Mesenchymal stem cell (in vitro differentiated cells and primary cell): ENCODE results near the gene PPP1R26.

ENCODE experiments used
- DNase-seq: peaks from one replicate; pipeline ENCODE4 v3.0.0-alpha.2; 2013
- H2AFZ ChIP-seq: one replicate; pipeline ENCODE4 v1.6.1; 2013; ENCODE audit warnings: low read depth, mild to moderate bottlenecking, control low read depth, inconsistent platforms, low read length, moderate library complexity
- H2AK5ac ChIP-seq: 2 replicates; pipeline ENCODE4 v1.6.1; 2013; ENCODE audit warnings: low read length, moderate library complexity, mild to moderate bottlenecking, inconsistent platforms; ENCODE audit not compliant: severe bottlenecking
- H2BK120ac ChIP-seq: one replicate; pipeline ENCODE4 v1.6.1; 2013; ENCODE audit warnings: low read depth, mild to moderate bottlenecking, inconsistent platforms, low read length, moderate library complexity
- H2BK12ac ChIP-seq, 2 experiments: one replicate each; pipeline ENCODE4 v1.6.1; 2013; ENCODE audit warnings: inconsistent platforms in 2 of 2, low read length in 2 of 2, mild to moderate bottlenecking in 2 of 2, moderate library complexity in 2 of 2, control low read depth in 1 of 2
- H2BK15ac ChIP-seq: one replicate; pipeline ENCODE4 v1.6.1; 2013; ENCODE audit warnings: mild to moderate bottlenecking, low read depth, inconsistent platforms; ENCODE audit not compliant: poor library complexity, severe bottlenecking
- H2BK5ac ChIP-seq: 2 replicates; pipeline ENCODE4 v1.6.1; 2013; ENCODE audit warnings: low read depth, mild to moderate bottlenecking, low read length, control low read depth, inconsistent platforms; ENCODE audit not compliant: poor library complexity, severe bottlenecking
- H3K14ac ChIP-seq, 2 experiments: one replicate each; pipeline ENCODE4 v1.6.1; 2013; ENCODE audit warnings: inconsistent platforms in 2 of 2, low read length in 2 of 2, control low read depth in 1 of 2, mild to moderate bottlenecking in 1 of 2, moderate library complexity in 1 of 2
- H3K18ac ChIP-seq, 2 experiments: one replicate each; pipeline ENCODE4 v1.6.1; 2013; ENCODE audit warnings: inconsistent platforms in 2 of 2, low read length in 2 of 2, control low read depth in 1 of 2, low read depth in 1 of 2, mild to moderate bottlenecking in 1 of 2
- H3K23ac ChIP-seq, 2 experiments: one replicate each; pipeline ENCODE4 v1.6.1; 2013; ENCODE audit warnings: inconsistent platforms in 2 of 2, low read length in 2 of 2, mild to moderate bottlenecking in 2 of 2, moderate library complexity in 2 of 2, control low read depth in 1 of 2
- H3K27ac ChIP-seq: 2 replicates; pipeline ENCODE4 v1.5.1; 2013; ENCODE audit warnings: mild to moderate bottlenecking, moderate library complexity, low read length, control low read depth, inconsistent platforms; ENCODE audit not compliant: poor library complexity, severe bottlenecking
- H3K27me3 ChIP-seq, 2 experiments: 2 replicates each; pipeline versions ENCODE4 v1.6.1 to v1.7.0; 2013; ENCODE audit warnings: low read length in 2 of 2, mild to moderate bottlenecking in 2 of 2, moderate library complexity in 2 of 2, control low read depth in 1 of 2, inconsistent platforms in 1 of 2; ENCODE audit not compliant: control insufficient read depth in 1 of 2, insufficient read depth in 1 of 2
- H3K36me3 ChIP-seq, 2 experiments: 2 replicates each; pipeline versions ENCODE4 v1.6.1 to v1.7.0; 2013; ENCODE audit warnings: low read length in 2 of 2, control low read depth in 1 of 2, inconsistent platforms in 1 of 2, low read depth in 1 of 2, mild to moderate bottlenecking in 1 of 2; ENCODE audit not compliant: insufficient read depth in 2 of 2, control insufficient read depth in 1 of 2
- H3K4ac ChIP-seq, 2 experiments: one replicate each; pipeline ENCODE4 v1.6.1; 2013; ENCODE audit warnings: inconsistent platforms in 2 of 2, low read length in 2 of 2, mild to moderate bottlenecking in 2 of 2, moderate library complexity in 2 of 2, control low read depth in 1 of 2, low read depth in 1 of 2
- H3K4me1 ChIP-seq: 2 replicates; pipeline ENCODE4 v1.6.1; 2013; ENCODE audit warnings: low read depth, low read length, control low read depth; ENCODE audit not compliant: control insufficient read depth, insufficient read depth
- H3K4me2 ChIP-seq: 2 replicates; pipeline ENCODE4 v1.6.1; 2013; ENCODE audit warnings: low read length, mild to moderate bottlenecking, inconsistent platforms; ENCODE audit not compliant: poor library complexity, severe bottlenecking
- H3K4me3 ChIP-seq, 2 experiments: 2 replicates each; pipeline versions ENCODE4 v1.5.1 to v1.7.0; 2013; ENCODE audit warnings: low read length in 2 of 2, mild to moderate bottlenecking in 2 of 2, control low read depth in 1 of 2, low read depth in 1 of 2; ENCODE audit not compliant: insufficient read depth in 1 of 2
- H3K79me1 ChIP-seq: replicated peaks from 2 replicates; pipeline ENCODE4 v1.6.1; 2013; ENCODE audit warnings: mild to moderate bottlenecking, control low read depth, low read length, inconsistent platforms; ENCODE audit not compliant: poor library complexity, severe bottlenecking
- H3K9ac ChIP-seq: 2 replicates; pipeline ENCODE4 v1.7.0; 2013; ENCODE audit warnings: mild to moderate bottlenecking, low read length, moderate library complexity
- H3K9me3 ChIP-seq: 2 replicates; pipeline ENCODE4 v1.7.0; 2013; ENCODE audit warnings: mild to moderate bottlenecking, low read length; ENCODE audit not compliant: control insufficient read depth
- H4K8ac ChIP-seq: one replicate; pipeline ENCODE4 v1.6.1; 2013; ENCODE audit warnings: inconsistent platforms, mild to moderate bottlenecking, low read length, moderate library complexity
- H4K91ac ChIP-seq: one replicate; pipeline ENCODE4 v1.6.1; 2013; ENCODE audit warnings: mild to moderate bottlenecking, low read length, inconsistent platforms
- WGBS: methylation state at CpG from one replicate; pipeline ENCODE4 v1.1.7; 2013; ENCODE audit warnings: mixed read lengths; 5-methylcytosine and 5-hydroxymethylcytosine counted together

PPP1R26 gene

GRCh38 chr9:135499326-135500070 lies 19.9 kb downstream of the PPP1R26 start:
- H3K4me1 ChIP-seq, result peaks cover 25% of the 10 kb centered on the region
- H2AFZ ChIP-seq, result peak overlapping the region; percentile 92
- H2AK5ac ChIP-seq, result no peak overlapping the region
- H3K9me3 ChIP-seq, result no peaks in the 10 kb centered on the region
- H3K36me3 ChIP-seq, result peaks cover 22 to 30% of the 10 kb centered on the region in 2 experiments
- H3K14ac ChIP-seq, result peak overlapping the region in 1 of 2 experiments; percentile 31
- peak overlapping the region in 1 of 2 experiments; percentile 6 for H3K4ac ChIP-seq
- H3K9ac ChIP-seq, result peak overlapping the region; percentile 93
- H2BK12ac ChIP-seq, result peak overlapping the region in 1 of 2 experiments; percentile 51
- peak overlapping the region; percentile 74 for H2BK15ac ChIP-seq
- peak; percentile 93 for DNase-seq
- peak overlapping the region; percentile 55 to 88 for H3K18ac ChIP-seq
- H3K27ac ChIP-seq, result no peak overlapping the region
- H3K23ac ChIP-seq, result no peak overlapping the region
- H3K4me2 ChIP-seq, result peak overlapping the region; percentile 100
- H2BK120ac ChIP-seq, result peak overlapping the region; percentile 92
- peak overlapping the region; percentile 73 for H4K8ac ChIP-seq
- peaks cover 28% of the 10 kb centered on the region for H3K79me1 ChIP-seq
- 1% methylated on average over 56 of the region's 58 CpGs for WGBS
- H3K27me3 ChIP-seq, result no peaks in the 10 kb centered on the region
- H2BK5ac ChIP-seq, result no peak overlapping the region
- H3K4me3 ChIP-seq, result peak overlapping the region; percentile 82 to 96
- H4K91ac ChIP-seq, result peak overlapping the region; percentile 79

- H3K4me2 ChIP-seq, result peak overlapping the region; percentile 100
- H2BK5ac ChIP-seq, result no peak overlapping the region
- peak overlapping the region; percentile 82 to 96 for H3K4me3 ChIP-seq
- peak overlapping the region in 1 of 2 experiments; percentile 68 for H3K14ac ChIP-seq
- H3K36me3 ChIP-seq, result peaks cover 27 to 36% of the 10 kb centered on the region in 2 experiments
- 0% methylated on average over 27 of the region's 29 CpGs for WGBS
- H3K79me1 ChIP-seq, result peaks cover 31% of the 10 kb centered on the region
- no peak overlapping the region for H3K27ac ChIP-seq
- peak overlapping the region; percentile 92 for H2BK120ac ChIP-seq
- H3K27me3 ChIP-seq, result no peaks in the 10 kb centered on the region
- H3K9ac ChIP-seq, result peak overlapping the region; percentile 93
- H2BK15ac ChIP-seq, result peak overlapping the region; percentile 74
- peaks cover 29% of the 10 kb centered on the region for H3K4me1 ChIP-seq
- H3K9me3 ChIP-seq, result no peaks in the 10 kb centered on the region
- peak overlapping the region in 1 of 2 experiments; percentile 6 for H3K4ac ChIP-seq
- DNase-seq, result no peak
- peak overlapping the region; percentile 80 for H4K91ac ChIP-seq
- H4K8ac ChIP-seq, result peak overlapping the region; percentile 73
- peak overlapping the region; percentile 82 to 88 for H3K18ac ChIP-seq
- peak overlapping the region in 1 of 2 experiments; percentile 51 for H2BK12ac ChIP-seq
- no peak overlapping the region for H3K23ac ChIP-seq
- H2AFZ ChIP-seq, result peak overlapping the region; percentile 92
- H2AK5ac ChIP-seq, result no peak overlapping the region
These were observed 20.5 kb downstream of the PPP1R26 start for GRCh38 chr9:135500071-135500524.

- H3K4me2 ChIP-seq, result peak within 1 kb of the TSS; percentile 100
- H3K4me1 ChIP-seq, result peaks cover 33% of the 10 kb centered on the region
- H3K4me3 ChIP-seq, result peak within 1 kb of the TSS; percentile 82 to 96
- H3K9ac ChIP-seq, result peak within 1 kb of the TSS; percentile 93
- peak within 1 kb of the TSS in 1 of 2 experiments; percentile 75 for H3K14ac ChIP-seq
- H2AK5ac ChIP-seq, result no peak within 1 kb of the TSS
- H2BK5ac ChIP-seq, result no peak within 1 kb of the TSS
- H4K8ac ChIP-seq, result peak within 1 kb of the TSS; percentile 97
- peak within 1 kb of the TSS; percentile 92 for H2BK120ac ChIP-seq
- no peak within 1 kb of the TSS for H3K27ac ChIP-seq
- under 1% methylated on average over 56 of the region's 92 CpGs for WGBS
- H2BK15ac ChIP-seq, result peak within 1 kb of the TSS; percentile 74
- peak within 1 kb of the TSS in 1 of 2 experiments; percentile 51 for H2BK12ac ChIP-seq
- H3K79me1 ChIP-seq, result peaks cover 37% of the 10 kb centered on the region
- H3K9me3 ChIP-seq, result no peaks in the 10 kb centered on the region
- H4K91ac ChIP-seq, result peak within 1 kb of the TSS; percentile 80
- peak; percentile 91 for DNase-seq
- H2AFZ ChIP-seq, result peak within 1 kb of the TSS; percentile 92
- H3K23ac ChIP-seq, result peak within 1 kb of the TSS in 1 of 2 experiments; percentile 14
- peak within 1 kb of the TSS; percentile 82 to 88 for H3K18ac ChIP-seq
- no peaks in the 10 kb centered on the region for H3K27me3 ChIP-seq
- peaks cover 31 to 42% of the 10 kb centered on the region in 2 experiments for H3K36me3 ChIP-seq
- peak within 1 kb of the TSS; percentile 31 to 60 for H3K4ac ChIP-seq
These were observed 21.1 kb downstream of the PPP1R26 start, which contains the start of gene MRPS2 for GRCh38 chr9:135500525-135501260. MRPS2 (plus strand) TSS chr9:135500682; CDS start chr9:135500711, 29 bp downstream.
